Panc1 (cell line): ENCODE measurements around the gene CLNK. TPM values are rescaled to one million over a fixed set of nuclear protein-coding genes. Genes with fewer than 3 reads are reported as not detected.

Source experiments
- ATAC-seq: fragments of 200-7000 bp; cut with Tn5 transposase; 2 replicates; pipeline ENCODE4 v1.9.1; 2020; ENCODE audit warnings: mild to moderate bottlenecking, moderate library complexity
- BruUV-seq: library from RNA; stranded (reverse); fragments of 400-500 nt; replicated peaks from 2 replicates; lab custom pipeline; 2021; lab: Mats Ljungman, UMichigan
- CTCF ChIA-PET: fragments of 300-600 bp; sonication (Branson Sonifier 250); formaldehyde crosslinking; loops from one replicate; lab custom pipeline; 2022; ENCODE audit warnings: antibody characterized with exemption; lab: Charles Lee
- POLR2A ChIA-PET: fragments of 300-600 bp; sonication (Branson Sonifier 250); formaldehyde crosslinking; loops from one replicate; lab custom pipeline; 2022; ENCODE audit warnings: antibody characterized with exemption; lab: Charles Lee
- DNase-seq: peaks from one replicate; pipeline ENCODE4 v3.0.0-alpha.2; 2010; ENCODE audit warnings: low read depth, low spot score
- H3K27ac ChIP-seq: 2 replicates; pipeline ENCODE4 v1.5.1; 2011; ENCODE audit warnings: mild to moderate bottlenecking, low read length, inconsistent platforms
- H3K27me3 ChIP-seq: fragments of 200-500 bp; sonication (Bioruptor generic); 2 replicates; pipeline ENCODE4 v1.6.0; 2014; ENCODE audit warnings: low read length, inconsistent platforms; ENCODE audit not compliant: control insufficient read depth, insufficient read depth
- H3K36me3 ChIP-seq: fragments of 200-500 bp; sonication (Bioruptor generic); 2 replicates; pipeline ENCODE4 v1.5.1; 2014; ENCODE audit warnings: inconsistent platforms, mild to moderate bottlenecking, low read length, moderate library complexity; ENCODE audit not compliant: control insufficient read depth, insufficient read depth
- H3K4me1 ChIP-seq: 2 replicates; pipeline ENCODE4 v1.5.1; 2011; ENCODE audit warnings: inconsistent platforms, mild to moderate bottlenecking, low read length, moderate library complexity; ENCODE audit not compliant: control insufficient read depth, insufficient read depth
- H3K4me3 ChIP-seq, 2 experiments: 2 replicates each; pipeline ENCODE4 v1.5.1; 2011 to 2012; ENCODE audit warnings: low read depth in 2 of 2, low read length in 2 of 2, mild to moderate bottlenecking in 2 of 2, inconsistent platforms in 1 of 2, moderate library complexity in 1 of 2
- H3K9me3 ChIP-seq: fragments of 200-500 bp; sonication (Bioruptor generic); 2 replicates; pipeline ENCODE4 v1.5.1; 2014; ENCODE audit warnings: low read depth, mild to moderate bottlenecking, inconsistent platforms, low read length, moderate library complexity; ENCODE audit not compliant: control insufficient read depth, insufficient read depth
- POLR2AphosphoS5 ChIP-seq: IDR thresholded peaks from 2 replicates; pipeline ENCODE4 v1.6.1; 2012; ENCODE audit warnings: mild to moderate bottlenecking, low read depth, low read length, moderate library complexity
- SIN3A ChIP-seq: IDR thresholded peaks from 2 replicates; pipeline ENCODE4 v1.6.1; 2012; ENCODE audit warnings: low read depth, mild to moderate bottlenecking, low read length, moderate library complexity, borderline replicate concordance; ENCODE audit not compliant: insufficient read depth
- TCF7L2 ChIP-seq: IDR thresholded peaks from 2 replicates; pipeline ENCODE4 v1.6.1; 2011; ENCODE audit warnings: mild to moderate bottlenecking, low read depth, low read length, inconsistent platforms
- in situ Hi-C: cut with HindIII; loops from 2 replicates; pipeline ENCODE4 v1.10.0; 2016; ENCODE audit warnings: low sequenced_read_pairs, low pct_unique_long_range_greater_than_20kb
- intact Hi-C: fragments of 100-400 bp; cut with micrococcal nuclease; formaldehyde crosslinking; loops from one replicate; pipeline ENCODE4 v1.10.0; 2022; ENCODE audit not compliant: unreplicated experiment
- total RNA-seq: library from RNA; stranded (reverse); gene quantifications from one replicate; pipeline ENCODE4 v1.2.1, GENCODE V29; 2021; ENCODE audit not compliant: unreplicated experiment
- TF ChIP-seq, protein P1 (sequence below), 2 experiments: IDR thresholded peaks; 2 replicates each; pipeline ENCODE4 v1.6.1; 2011 to 2012; ENCODE audit warnings: low read depth in 2 of 2, control low read depth in 1 of 2, low read length in 1 of 2, mild to moderate bottlenecking in 1 of 2, moderate library complexity in 1 of 2; ENCODE audit not compliant: insufficient read depth in 1 of 2
- TF ChIP-seq, protein P2 (sequence below): fragments of 450-650 bp; IDR thresholded peaks from 2 replicates; pipeline ENCODE4 v1.5.1; 2017; ENCODE audit warnings: mild to moderate bottlenecking

CLNK gene
- total RNA-seq, 1 experiment from 2014 or later = not detected

DNA sequence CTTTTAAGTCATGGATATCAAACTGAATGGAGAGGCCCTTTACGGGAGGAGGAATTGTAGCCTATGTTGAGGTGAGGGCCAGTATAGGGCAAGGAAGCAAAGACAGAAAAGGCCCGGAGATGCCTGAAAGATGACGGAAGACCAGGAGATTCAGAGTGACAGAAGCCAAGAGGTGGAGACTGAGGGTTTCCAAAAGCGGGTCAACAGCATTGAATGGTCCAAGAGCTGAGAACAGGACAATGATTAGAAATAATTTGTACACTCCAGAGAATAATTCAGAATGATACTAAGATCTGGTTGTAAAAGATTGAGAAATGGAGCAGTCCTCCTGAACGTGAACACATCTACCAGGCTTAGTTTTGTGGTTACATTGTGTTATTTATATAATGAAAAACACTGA, 181.9 kb downstream of the CLNK start:
- Histone ChIP-seq H3K27me3 (no peaks in the 10 kb centered on the region), H3K4me1 (no peaks in the 10 kb centered on the region), H3K36me3 (no peaks in the 10 kb centered on the region), H3K27ac (no peak overlapping the region), H3K9me3 (no peaks in the 10 kb centered on the region), H3K4me3 (no peak overlapping the region)
- intact Hi-C loops = no loop called here
- DNase-seq (no peak), ATAC-seq (no peak)
- ChIA-PET CTCF (no interaction called here), POLR2A (interaction anchor here (0.5 to 0.6 kb wide), 2 partner anchors 11 to 151 kb away, joined by 3 read pairs; no protein-coding TSS in a partner anchor)
- in situ Hi-C loops = no loop called here
- TF ChIP-seq POLR2AphosphoS5 (no peak), TCF7L2 (no peak), SIN3A (no peak)
- TF ChIP-seq, protein P1, sequence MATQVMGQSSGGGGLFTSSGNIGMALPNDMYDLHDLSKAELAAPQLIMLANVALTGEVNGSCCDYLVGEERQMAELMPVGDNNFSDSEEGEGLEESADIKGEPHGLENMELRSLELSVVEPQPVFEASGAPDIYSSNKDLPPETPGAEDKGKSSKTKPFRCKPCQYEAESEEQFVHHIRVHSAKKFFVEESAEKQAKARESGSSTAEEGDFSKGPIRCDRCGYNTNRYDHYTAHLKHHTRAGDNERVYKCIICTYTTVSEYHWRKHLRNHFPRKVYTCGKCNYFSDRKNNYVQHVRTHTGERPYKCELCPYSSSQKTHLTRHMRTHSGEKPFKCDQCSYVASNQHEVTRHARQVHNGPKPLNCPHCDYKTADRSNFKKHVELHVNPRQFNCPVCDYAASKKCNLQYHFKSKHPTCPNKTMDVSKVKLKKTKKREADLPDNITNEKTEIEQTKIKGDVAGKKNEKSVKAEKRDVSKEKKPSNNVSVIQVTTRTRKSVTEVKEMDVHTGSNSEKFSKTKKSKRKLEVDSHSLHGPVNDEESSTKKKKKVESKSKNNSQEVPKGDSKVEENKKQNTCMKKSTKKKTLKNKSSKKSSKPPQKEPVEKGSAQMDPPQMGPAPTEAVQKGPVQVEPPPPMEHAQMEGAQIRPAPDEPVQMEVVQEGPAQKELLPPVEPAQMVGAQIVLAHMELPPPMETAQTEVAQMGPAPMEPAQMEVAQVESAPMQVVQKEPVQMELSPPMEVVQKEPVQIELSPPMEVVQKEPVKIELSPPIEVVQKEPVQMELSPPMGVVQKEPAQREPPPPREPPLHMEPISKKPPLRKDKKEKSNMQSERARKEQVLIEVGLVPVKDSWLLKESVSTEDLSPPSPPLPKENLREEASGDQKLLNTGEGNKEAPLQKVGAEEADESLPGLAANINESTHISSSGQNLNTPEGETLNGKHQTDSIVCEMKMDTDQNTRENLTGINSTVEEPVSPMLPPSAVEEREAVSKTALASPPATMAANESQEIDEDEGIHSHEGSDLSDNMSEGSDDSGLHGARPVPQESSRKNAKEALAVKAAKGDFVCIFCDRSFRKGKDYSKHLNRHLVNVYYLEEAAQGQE (IDR thresholded peaks at IDR 0.05; ENCODE audit: insufficient read depth in 1 of 2, low read depth in 2 of 2, low read length in 1 of 2) = no peak
- TF ChIP-seq, protein P2, sequence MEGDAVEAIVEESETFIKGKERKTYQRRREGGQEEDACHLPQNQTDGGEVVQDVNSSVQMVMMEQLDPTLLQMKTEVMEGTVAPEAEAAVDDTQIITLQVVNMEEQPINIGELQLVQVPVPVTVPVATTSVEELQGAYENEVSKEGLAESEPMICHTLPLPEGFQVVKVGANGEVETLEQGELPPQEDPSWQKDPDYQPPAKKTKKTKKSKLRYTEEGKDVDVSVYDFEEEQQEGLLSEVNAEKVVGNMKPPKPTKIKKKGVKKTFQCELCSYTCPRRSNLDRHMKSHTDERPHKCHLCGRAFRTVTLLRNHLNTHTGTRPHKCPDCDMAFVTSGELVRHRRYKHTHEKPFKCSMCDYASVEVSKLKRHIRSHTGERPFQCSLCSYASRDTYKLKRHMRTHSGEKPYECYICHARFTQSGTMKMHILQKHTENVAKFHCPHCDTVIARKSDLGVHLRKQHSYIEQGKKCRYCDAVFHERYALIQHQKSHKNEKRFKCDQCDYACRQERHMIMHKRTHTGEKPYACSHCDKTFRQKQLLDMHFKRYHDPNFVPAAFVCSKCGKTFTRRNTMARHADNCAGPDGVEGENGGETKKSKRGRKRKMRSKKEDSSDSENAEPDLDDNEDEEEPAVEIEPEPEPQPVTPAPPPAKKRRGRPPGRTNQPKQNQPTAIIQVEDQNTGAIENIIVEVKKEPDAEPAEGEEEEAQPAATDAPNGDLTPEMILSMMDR = no peak
- BruUV-seq = no TSS peak

DNA sequence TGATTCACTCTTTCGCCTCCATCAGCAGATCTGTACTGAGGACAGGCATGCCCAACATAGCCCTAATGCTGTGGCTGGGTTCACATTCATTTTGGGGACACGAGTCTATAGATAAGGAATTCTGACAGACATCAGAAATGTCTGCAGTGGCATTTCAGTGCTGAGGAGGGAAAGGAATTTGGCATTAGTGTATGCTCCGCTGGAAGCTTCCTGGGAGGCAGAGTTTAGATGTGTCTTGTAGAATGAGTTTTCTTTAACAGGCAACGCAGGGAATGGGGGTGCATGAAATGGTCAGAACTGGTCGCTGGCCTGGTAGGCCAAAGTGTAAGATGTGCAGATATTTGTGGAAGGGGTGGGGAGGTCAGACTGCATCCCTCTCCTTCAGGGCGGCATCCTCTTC, 183.8 kb downstream of the CLNK start:
- CTCF ChIA-PET = no interaction called here

More for the DNA sequence above, 183.8 kb downstream of the CLNK start:
- intact Hi-C loops = no loop called here
- no peak overlapping the region for H3K4me3 ChIP-seq
- ATAC-seq = no peak
- H3K27ac ChIP-seq = no peak overlapping the region
- H3K36me3 ChIP-seq = no peaks in the 10 kb centered on the region
- no peaks in the 10 kb centered on the region for H3K4me1 ChIP-seq
- POLR2A ChIA-PET = no interaction called here
- TF ChIP-seq TCF7L2 (no peak), POLR2AphosphoS5 (no peak), SIN3A (no peak)
- TF ChIP-seq, protein P1 (IDR thresholded peaks at IDR 0.05; ENCODE audit: insufficient read depth in 1 of 2, low read depth in 2 of 2, low read length in 1 of 2) = no peak
- TF ChIP-seq, protein P2 = no peak
- no peak for DNase-seq
- H3K9me3 ChIP-seq = no peaks in the 10 kb centered on the region
- in situ Hi-C loops = no loop called here
- no TSS peak for BruUV-seq
- H3K27me3 ChIP-seq = no peaks in the 10 kb centered on the region
